Lung (tissue), 12 donors: Measurements from ENCODE around the gene KCTD16. TPM values are rescaled to one million over a fixed set of nuclear protein-coding genes. Genes with fewer than 3 reads are reported as not detected.

Experiments
- ATAC-seq: fragments of 200-7000 bp; cut with Tn5 transposase; one replicate; pipeline ENCODE4 v1.9.1; 2020; ENCODE audit warnings: moderate number of reproducible peaks; ENCODE audit not compliant: insufficient read depth, low FRiP score
- DNase-seq, 3 donors: peaks; one replicate each; pipeline ENCODE4 v3.0.0-alpha.2; 2013 to 2017
- H3K27ac ChIP-seq, 2 donors: one replicate each; pipeline ENCODE4 v1.5.1; 2013; ENCODE audit warnings: mild to moderate bottlenecking in 2 of 2, moderate library complexity in 2 of 2, control low read depth in 1 of 2, inconsistent platforms in 1 of 2, low read depth in 1 of 2, low read length in 1 of 2
- H3K27me3 ChIP-seq, 3 donors: one replicate each; pipeline ENCODE4 v1.5.1; 2013; ENCODE audit warnings: low read length in 2 of 3; ENCODE audit not compliant: control insufficient read depth in 3 of 3, insufficient read depth in 3 of 3
- H3K36me3 ChIP-seq, 4 donors: one replicate each; pipeline ENCODE4 v1.5.1; 2013; ENCODE audit warnings: low read length in 4 of 4, mild to moderate bottlenecking in 1 of 4, moderate library complexity in 1 of 4; ENCODE audit not compliant: control insufficient read depth in 4 of 4, insufficient read depth in 4 of 4
- H3K4me1 ChIP-seq, 5 donors: one replicate each; pipeline ENCODE4 v1.5.1; 2013; ENCODE audit warnings: low read length in 5 of 5, mild to moderate bottlenecking in 2 of 5, moderate library complexity in 1 of 5; ENCODE audit not compliant: control insufficient read depth in 5 of 5, insufficient read depth in 5 of 5
- H3K4me3 ChIP-seq: one replicate; pipeline ENCODE4 v1.5.1; 2013; ENCODE audit warnings: mild to moderate bottlenecking, control low read depth, moderate library complexity
- H3K9ac ChIP-seq, 2 donors: one replicate each; pipeline ENCODE4 v1.5.1; 2013; ENCODE audit warnings: low read length in 2 of 2, control low read depth in 1 of 2; ENCODE audit not compliant: insufficient read depth in 1 of 2
- H3K9me3 ChIP-seq, 4 donors: one replicate each; pipeline ENCODE4 v1.5.1; 2013; ENCODE audit warnings: low read length in 3 of 4, mild to moderate bottlenecking in 1 of 4, moderate library complexity in 1 of 4; ENCODE audit not compliant: control insufficient read depth in 4 of 4, insufficient read depth in 3 of 4
- CTCF ChIP-seq: IDR thresholded peaks from 2 replicates; pipeline ENCODE4 v1.5.1; 2012; ENCODE audit warnings: mild to moderate bottlenecking; ENCODE audit errors: control extremely low read depth, extremely low read depth
- WGBS, 2 donors: extraction: QIAGEN DNeasy Blood & Tissue Kit; methylation state at CpG; one replicate each; pipeline ENCODE4 v1.1.7; 2013; 5-methylcytosine and 5-hydroxymethylcytosine counted together
- polyA plus RNA-seq, 2 donors: library from polyadenylated mRNA; stranded (reverse); fragments of 200-250 nt; gene quantifications; one replicate each; pipeline ENCODE4 v1.2.1, GENCODE V29; 2013
- total RNA-seq, 2 donors: library from RNA; depleted of rRNA in 1 of 2; stranded (reverse); fragments of >200 nt in 1 of 2; gene quantifications; one replicate each; pipeline ENCODE4 v1.2.1, GENCODE V29; 2014 to 2021
- donor health status: control.
- donor health status: control.
- donor health status: Bipolar disorder and iron deficiency.
- donor health status: healthy.
- donor health status: DM: yes; HTN: yes; CAD: no.

The KCTD16 gene
- total and polyA plus RNA-seq, 4 donors, result 0.07 to 0.63 (median 0.27) TPM

DNA sequence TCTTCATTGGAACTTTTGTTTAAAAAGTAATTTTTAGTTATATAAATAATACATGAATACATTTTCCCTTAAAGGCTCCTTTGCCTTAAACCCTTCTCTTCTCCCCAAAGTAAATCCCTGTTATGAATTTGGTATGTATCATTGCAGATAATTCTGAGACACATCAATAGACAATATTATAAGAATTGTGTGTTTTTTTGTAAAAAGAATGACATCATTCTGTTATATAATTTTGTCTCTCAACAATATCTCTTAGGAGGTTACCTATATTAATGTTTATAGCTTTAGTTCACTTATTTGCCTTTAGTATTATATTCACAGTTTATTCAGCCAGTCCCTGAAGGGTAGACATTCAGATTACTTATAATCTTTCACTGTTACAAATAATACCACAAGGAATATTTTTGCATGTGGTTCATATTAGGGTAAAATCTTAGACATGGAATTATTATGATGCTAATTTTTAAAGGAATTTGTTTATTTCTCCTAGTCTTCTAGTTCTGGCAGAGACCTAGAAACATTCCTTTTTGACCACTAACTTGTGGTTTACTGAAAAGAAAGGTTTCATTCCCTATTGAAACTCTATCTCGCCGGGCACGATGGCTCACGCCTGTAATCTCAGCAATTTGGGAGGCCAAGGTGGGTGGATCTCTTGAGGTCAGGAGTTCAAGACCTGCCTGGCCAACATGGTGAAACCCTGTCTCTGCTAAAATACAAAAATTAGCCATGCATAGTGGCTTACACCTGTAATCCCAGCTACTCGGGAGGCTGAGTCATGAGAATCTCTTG is 105.6 kb downstream of the KCTD16 start:
- no peak overlapping the region for H3K9ac ChIP-seq
- WGBS, 2 donors, result 75 to 90% methylated on average over 5 of the region's 5 CpGs
- no peaks in the 10 kb centered on the region for H3K36me3 ChIP-seq
- TF ChIP-seq CTCF, result no peak
- H3K4me3 ChIP-seq, result no peak overlapping the region
- no peaks in the 10 kb centered on the region for H3K27me3 ChIP-seq
- H3K9me3 ChIP-seq, result no peaks in the 10 kb centered on the region
- H3K4me1 ChIP-seq, result no peaks in the 10 kb centered on the region
- no peak overlapping the region for H3K27ac ChIP-seq
- DNase-seq (no peak), ATAC-seq (no peak)

DNA sequence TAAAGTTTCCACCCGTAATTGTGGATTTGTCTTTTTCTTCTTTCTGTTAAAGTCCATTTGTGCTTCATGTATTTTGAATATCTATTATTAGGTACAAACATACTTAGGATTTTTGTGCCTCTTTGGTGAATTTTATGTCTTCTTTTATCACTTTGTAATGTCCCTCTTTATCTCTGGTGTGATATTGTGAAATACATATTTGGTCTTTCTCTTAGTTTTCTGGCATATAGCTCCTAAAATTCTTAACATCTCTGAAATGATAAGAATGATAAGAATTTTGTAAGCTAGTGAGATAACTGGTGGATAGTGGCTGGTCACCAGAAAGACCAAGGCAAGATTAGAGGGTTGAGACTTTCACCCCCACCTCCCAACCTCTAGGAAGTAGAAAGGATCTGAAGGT is 111.1 kb downstream of the KCTD16 start:
- Histone ChIP-seq H3K27me3 (no peaks in the 10 kb centered on the region), H3K4me3 (no peak overlapping the region), H3K36me3 (no peaks in the 10 kb centered on the region), H3K9ac (no peak overlapping the region), H3K9me3 (no peaks in the 10 kb centered on the region), H3K27ac (no peak overlapping the region), H3K4me1 (peaks cover 0 to 5% (median 0%) of the 10 kb centered on the region in 5 donors)
- ATAC-seq (no peak), DNase-seq (no peak)
- TF ChIP-seq CTCF, result no peak
- WGBS, 2 donors, result 76 to 77% methylated on average over 1 of the region's 1 CpG

DNA sequence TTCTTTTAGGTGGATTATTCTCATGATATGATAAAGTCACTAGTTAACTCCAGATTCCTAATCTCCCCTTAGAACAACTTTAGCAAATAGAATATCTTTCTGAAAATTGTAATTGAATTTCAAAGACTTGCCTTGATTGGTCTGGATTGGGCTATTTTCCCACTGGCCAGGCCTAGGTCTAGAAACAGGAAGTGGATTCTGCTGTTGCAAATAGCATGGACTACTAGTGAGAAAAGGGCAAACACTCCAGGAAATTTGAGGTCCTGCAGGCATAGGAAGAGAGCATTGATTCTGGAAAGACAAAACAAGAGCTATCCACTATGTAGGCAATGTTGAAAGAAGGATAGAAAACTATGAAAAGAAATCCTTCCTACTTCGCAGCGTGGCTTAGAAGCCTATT is 113.4 kb downstream of the KCTD16 start:
- no peaks in the 10 kb centered on the region for H3K9me3 ChIP-seq
- no peaks in the 10 kb centered on the region for H3K27me3 ChIP-seq
- no peak overlapping the region for H3K4me3 ChIP-seq
- H3K4me1 ChIP-seq, result peaks cover 0 to 5% (median 0%) of the 10 kb centered on the region in 5 donors
- no peak overlapping the region for H3K9ac ChIP-seq
- no peak for DNase-seq
- no peak overlapping the region for H3K27ac ChIP-seq
- TF ChIP-seq CTCF, result no peak
- 92 to 95% methylated on average over 2 of the region's 2 CpGs for WGBS, 2 donors
- no peaks in the 10 kb centered on the region for H3K36me3 ChIP-seq
- ATAC-seq, result no peak
